GM18508 (cell line): ENCODE results near the gene ZNF823.
A peak's percentile ranks its signal among the peaks of the same experiment; 100 is the strongest.
"Not testable (repeated sequence)": the region's sequence is repeated elsewhere in the genome, so short reads cannot be mapped to it uniquely, and the experiment has no call there.

Experiments used
- ATAC-seq: cut with Tn5 transposase; IDR thresholded peaks from one replicate; pipeline ENCODE4 v1.9.1; 2021; ENCODE audit warnings: moderate number of reproducible peaks; ENCODE audit not compliant: insufficient read depth, unreplicated experiment

Gene ZNF823

GRCh38 chr19:11738746-11739620, at the start of gene ZNF823:
Gene ZNF823, minus strand, starts transcription at chr19:11738946. Its CDS starts 127 bp downstream, at chr19:11738819.
- peak; percentile 42 for ATAC-seq

- no peak for ATAC-seq
Measured at GRCh38 chr19:11787536-11787935, 48.8 kb upstream of the ZNF823 start.

- no peak for ATAC-seq
Measured at GRCh38 chr19:11784356-11784755, 45.6 kb upstream of the ZNF823 start.

GRCh38 chr19:11783767-11784166, 45.0 kb upstream of the ZNF823 start:
- no peak for ATAC-seq

- no peak for ATAC-seq
Measured at GRCh38 chr19:11781295-11782057, 42.7 kb upstream of the ZNF823 start.

- ATAC-seq, result no peak
Measured at GRCh38 chr19:11780431-11781020, 41.8 kb upstream of the ZNF823 start.

GRCh38 chr19:11776669-11777068, 37.9 kb upstream of the ZNF823 start:
- ATAC-seq, result not testable (repeated sequence)

GRCh38 chr19:11771520-11771919, 32.8 kb upstream of the ZNF823 start:
- not testable (repeated sequence) for ATAC-seq

- no peak for ATAC-seq
Measured at GRCh38 chr19:11769995-11770394, 31.2 kb upstream of the ZNF823 start.

- peak; percentile 17 for ATAC-seq
Measured at GRCh38 chr19:11767633-11768133, 28.9 kb upstream of the ZNF823 start.

GRCh38 chr19:11766597-11767591, 28.1 kb upstream of the ZNF823 start, which contains the start of gene ZNF441:
Gene ZNF441, plus strand, starts transcription at chr19:11767000. Its CDS starts 194 bp downstream, at chr19:11767194.
- ATAC-seq, result peak; percentile 50

GRCh38 chr19:11763611-11764010, 24.9 kb upstream of the ZNF823 start:
- ATAC-seq, result no peak

- ATAC-seq, result no peak
Measured at GRCh38 chr19:11763117-11763516, 24.4 kb upstream of the ZNF823 start.

GRCh38 chr19:11759805-11760204, 21.1 kb upstream of the ZNF823 start:
- no peak for ATAC-seq

- no peak for ATAC-seq
Measured at GRCh38 chr19:11756965-11757364, 18.2 kb upstream of the ZNF823 start.

- ATAC-seq, result no peak
Measured at GRCh38 chr19:11754663-11755062, 15.9 kb upstream of the ZNF823 start.

- ATAC-seq, result no peak
Measured at GRCh38 chr19:11752244-11752736, 13.5 kb upstream of the ZNF823 start.

- no peak for ATAC-seq
Measured at GRCh38 chr19:11749751-11750150, 11.0 kb upstream of the ZNF823 start.

GRCh38 chr19:11747277-11747676, 8.5 kb upstream of the ZNF823 start:
- ATAC-seq, result no peak
